Fibroblast of lung (primary cell): ENCODE results near the gene SPEG. TPM values are rescaled to one million over a fixed set of nuclear protein-coding genes. Genes with fewer than 3 reads are reported as not detected.

Source experiments
- DNase-seq, 2 donors: peaks; one replicate each; pipeline versions ENCODE4 v3.0.0 to v3.0.0-alpha.2; 2010; ENCODE audit warnings: low read depth in 2 of 2
- H2AFZ ChIP-seq: 2 replicates; pipeline ENCODE4 v1.5.1; 2012; ENCODE audit warnings: low read length, control low read depth, inconsistent platforms
- H3K27ac ChIP-seq: 2 replicates; pipeline ENCODE4 v1.5.1; 2011; ENCODE audit warnings: low read length, control low read depth; ENCODE audit not compliant: insufficient read depth
- H3K27me3 ChIP-seq: 2 replicates; pipeline ENCODE4 v1.5.1; 2011; ENCODE audit warnings: mild to moderate bottlenecking, low read length; ENCODE audit not compliant: control insufficient read depth, insufficient read depth
- H3K36me3 ChIP-seq: 2 replicates; pipeline ENCODE4 v1.5.1; 2011; ENCODE audit warnings: low read length; ENCODE audit not compliant: control insufficient read depth, insufficient read depth
- H3K4me1 ChIP-seq: 2 replicates; pipeline ENCODE4 v1.5.1; 2011; ENCODE audit warnings: low read length; ENCODE audit not compliant: control insufficient read depth, insufficient read depth; ENCODE audit errors: extremely low read depth
- H3K4me2 ChIP-seq: 2 replicates; pipeline ENCODE4 v1.5.1; 2011; ENCODE audit warnings: low read length, control low read depth; ENCODE audit not compliant: insufficient read depth; ENCODE audit errors: extremely low read depth
- H3K4me3 ChIP-seq, 4 experiments: fragments of 200-600 bp in 1 of 4; sonication (generic) in 1 of 4; replicated peaks in 1 of 4; 2 replicates each; pipeline ENCODE4 v1.5.1; 2011 to 2016; ENCODE audit warnings: low read length in 4 of 4, low read depth in 3 of 4, mild to moderate bottlenecking in 3 of 4, control low read depth in 2 of 4, inconsistent platforms in 1 of 4, mixed read lengths in 1 of 4; ENCODE audit not compliant: insufficient read depth in 1 of 4; ENCODE audit errors: control extremely low read depth in 1 of 4
- H3K79me2 ChIP-seq: 2 replicates; pipeline ENCODE4 v1.5.1; 2012; ENCODE audit warnings: mild to moderate bottlenecking, low read length, inconsistent platforms; ENCODE audit not compliant: control insufficient read depth, insufficient read depth
- H3K9ac ChIP-seq: 2 replicates; pipeline ENCODE4 v1.5.1; 2011; ENCODE audit warnings: mild to moderate bottlenecking, low read length, control low read depth; ENCODE audit not compliant: insufficient read depth
- H3K9me3 ChIP-seq: 2 replicates; pipeline ENCODE4 v1.5.1; 2012; ENCODE audit warnings: low read depth, low read length; ENCODE audit not compliant: control insufficient read depth, insufficient read depth
- H4K20me1 ChIP-seq: 2 replicates; pipeline ENCODE4 v1.5.1; 2011; ENCODE audit warnings: low read length; ENCODE audit not compliant: control insufficient read depth, insufficient read depth; ENCODE audit errors: extremely low read depth
- EZH2 ChIP-seq: IDR thresholded peaks from 2 replicates; pipeline ENCODE4 v1.5.1; 2012; ENCODE audit warnings: low read length, control low read depth, mild to moderate bottlenecking; ENCODE audit errors: missing control alignments
- polyA plus RNA-seq, 2 donors: library from polyadenylated mRNA; depleted of rRNA in 1 of 2; stranded (reverse) in 1 of 2; unstranded in 1 of 2; fragments of >200 nt; gene quantifications; 2 replicates each; pipeline ENCODE4 v1.2.1, GENCODE V29; 2011 to 2012; ENCODE audit warnings: missing spikeins in 1 of 2
- total RNA-seq: library from RNA; depleted of rRNA; stranded (reverse); fragments of >200 nt; gene quantifications from 2 replicates; pipeline ENCODE4 v1.2.1, GENCODE V29; 2014
- TF ChIP-seq, protein P1 (sequence below), 2 donors: IDR thresholded peaks in 1 of 2; conservative IDR thresholded peaks in 1 of 2; 1 replicate in 1 of 2; 2 replicates in 1 of 2; pipeline ENCODE4 v1.5.1; 2011 to 2012; ENCODE audit warnings: low read length in 2 of 2, control low read depth in 1 of 2, inconsistent platforms in 1 of 2, low read depth in 1 of 2, mild to moderate bottlenecking in 1 of 2

SPEG gene
- total and polyA plus RNA-seq, 2 donors (not counting 1 experiment from before 2014, with no cell fraction given), result 9.5 to 20.1 TPM

DNA sequence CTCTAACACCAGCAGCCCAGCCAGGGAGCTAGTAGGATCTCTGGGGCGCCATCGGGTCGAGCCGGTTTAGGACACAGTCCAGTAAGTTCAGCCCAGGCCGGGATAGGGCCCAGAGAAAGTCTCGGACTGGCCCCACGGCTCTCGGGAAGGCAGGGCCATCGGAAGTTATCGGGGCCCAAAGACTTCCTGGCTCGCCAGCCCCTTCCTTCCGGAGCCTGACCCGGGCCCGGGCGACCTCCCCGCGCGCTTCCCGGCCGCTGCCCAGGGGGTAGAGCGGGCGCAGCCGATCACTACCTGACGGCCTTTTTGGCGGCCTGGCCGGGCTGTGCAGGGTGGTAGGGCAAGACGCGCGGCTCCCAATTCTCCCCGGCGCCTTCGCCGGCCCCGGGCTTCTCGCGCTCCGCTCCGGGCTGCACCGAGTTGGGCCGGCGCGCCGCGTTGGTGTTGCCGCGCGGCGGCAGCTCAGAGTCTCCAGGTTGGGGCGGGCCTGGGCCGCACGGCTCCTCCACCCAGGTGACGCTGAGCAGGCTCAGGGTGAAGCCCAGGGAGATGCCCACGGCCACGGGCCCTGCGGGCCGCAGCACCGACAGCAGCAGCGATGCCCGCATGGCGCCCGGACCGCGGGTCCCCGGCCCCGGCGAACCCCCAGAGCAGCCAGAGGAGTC lies 108.4 kb downstream of the SPEG start:
- DNase-seq, result peak; percentile 29 to 31
- H2AFZ ChIP-seq, result peak overlapping the region; percentile 62
- peak overlapping the region; percentile 71 to 87 (median 83) for H3K4me3 ChIP-seq
- TF ChIP-seq EZH2, result no peak
- TF ChIP-seq, protein P1, sequence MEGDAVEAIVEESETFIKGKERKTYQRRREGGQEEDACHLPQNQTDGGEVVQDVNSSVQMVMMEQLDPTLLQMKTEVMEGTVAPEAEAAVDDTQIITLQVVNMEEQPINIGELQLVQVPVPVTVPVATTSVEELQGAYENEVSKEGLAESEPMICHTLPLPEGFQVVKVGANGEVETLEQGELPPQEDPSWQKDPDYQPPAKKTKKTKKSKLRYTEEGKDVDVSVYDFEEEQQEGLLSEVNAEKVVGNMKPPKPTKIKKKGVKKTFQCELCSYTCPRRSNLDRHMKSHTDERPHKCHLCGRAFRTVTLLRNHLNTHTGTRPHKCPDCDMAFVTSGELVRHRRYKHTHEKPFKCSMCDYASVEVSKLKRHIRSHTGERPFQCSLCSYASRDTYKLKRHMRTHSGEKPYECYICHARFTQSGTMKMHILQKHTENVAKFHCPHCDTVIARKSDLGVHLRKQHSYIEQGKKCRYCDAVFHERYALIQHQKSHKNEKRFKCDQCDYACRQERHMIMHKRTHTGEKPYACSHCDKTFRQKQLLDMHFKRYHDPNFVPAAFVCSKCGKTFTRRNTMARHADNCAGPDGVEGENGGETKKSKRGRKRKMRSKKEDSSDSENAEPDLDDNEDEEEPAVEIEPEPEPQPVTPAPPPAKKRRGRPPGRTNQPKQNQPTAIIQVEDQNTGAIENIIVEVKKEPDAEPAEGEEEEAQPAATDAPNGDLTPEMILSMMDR (conservative IDR thresholded peaks at IDR 0.05 in 1 of 2, IDR thresholded peaks at IDR 0.05 in 1 of 2; ENCODE audit: low read depth in 1 of 2, low read length in 2 of 2), result no peak
- H3K36me3 ChIP-seq, result peaks cover 17% of the 10 kb centered on the region
- no peaks in the 10 kb centered on the region for H3K9me3 ChIP-seq
- peaks cover 5% of the 10 kb centered on the region for H3K4me1 ChIP-seq
- H3K9ac ChIP-seq, result peak overlapping the region; percentile 80
- H3K4me2 ChIP-seq, result peak overlapping the region; percentile 92
- H3K79me2 ChIP-seq, result peaks cover 4% of the 10 kb centered on the region
- H3K27ac ChIP-seq, result peak overlapping the region; percentile 64
- H3K27me3 ChIP-seq, result no peaks in the 10 kb centered on the region
- H4K20me1 ChIP-seq, result no peaks in the 10 kb centered on the region

DNA sequence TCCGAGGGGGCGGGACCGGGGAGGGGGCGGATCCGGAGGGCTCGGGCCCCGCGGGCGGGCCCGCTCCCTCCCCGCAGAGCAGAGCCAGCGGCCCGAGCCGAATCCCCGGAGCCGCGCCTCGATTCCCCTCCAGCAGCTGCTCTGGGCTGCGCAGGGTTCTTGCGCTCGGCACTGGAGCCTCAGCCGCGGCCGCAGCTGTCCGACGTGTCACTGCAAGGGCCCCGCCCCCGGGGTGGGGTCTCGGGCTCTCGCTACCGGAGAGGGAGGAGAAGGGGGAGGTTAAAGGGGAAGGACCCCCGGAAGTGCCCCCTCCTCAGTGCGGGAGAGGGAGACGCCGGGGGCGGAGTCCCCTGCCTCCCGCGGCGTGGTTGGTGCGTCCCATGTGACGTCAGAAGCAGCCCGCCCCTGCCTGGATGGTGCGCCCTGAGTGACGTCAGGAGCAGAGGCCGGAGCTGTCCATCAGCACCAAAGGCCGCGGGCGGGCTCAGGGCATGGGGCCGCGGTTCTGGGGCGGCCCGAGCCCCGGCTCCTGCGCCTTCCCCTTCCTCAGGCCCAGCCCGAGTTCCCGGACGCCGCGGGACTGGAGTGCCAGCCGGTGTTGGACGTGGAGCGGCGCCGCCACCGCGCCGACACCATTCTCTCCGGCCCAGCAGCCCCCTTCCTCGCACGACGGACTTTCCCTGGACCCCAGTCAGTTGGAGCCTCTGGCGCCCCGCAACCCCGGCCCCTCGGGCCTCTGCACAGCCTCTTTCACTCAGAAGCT lies 109.1 kb downstream of the SPEG start, which contains the start of the genes CHPF and TMEM198:
Gene CHPF (minus strand): TSS at position 214 of the 763 bp plus-strand sequence. CDS start 271 bp downstream, outside the sequence.
Gene TMEM198 (plus strand): TSS at position 433 of the 763 bp plus-strand sequence. CDS start 700 bp downstream, outside the sequence.
- no peaks in the 10 kb centered on the region for H3K27me3 ChIP-seq
- no peaks in the 10 kb centered on the region for H4K20me1 ChIP-seq
- H2AFZ ChIP-seq, result peak within 1 kb of the TSS; percentile 62
- peak within 1 kb of the TSS; percentile 92 for H3K4me2 ChIP-seq
- peak within 1 kb of the TSS; percentile 80 for H3K9ac ChIP-seq
- peaks cover 5% of the 10 kb centered on the region for H3K4me1 ChIP-seq
- peak; percentile 98 for DNase-seq
- peaks cover 17% of the 10 kb centered on the region for H3K36me3 ChIP-seq
- peak within 1 kb of the TSS; percentile 64 for H3K27ac ChIP-seq
- H3K9me3 ChIP-seq, result no peaks in the 10 kb centered on the region
- H3K79me2 ChIP-seq, result peaks cover 4% of the 10 kb centered on the region
- peak within 1 kb of the TSS; percentile 71 to 87 (median 83) for H3K4me3 ChIP-seq
- TF ChIP-seq, protein P1 (conservative IDR thresholded peaks at IDR 0.05 in 1 of 2, IDR thresholded peaks at IDR 0.05 in 1 of 2; ENCODE audit: low read depth in 1 of 2, low read length in 2 of 2), result no peak
- TF ChIP-seq EZH2, result no peak

DNA sequence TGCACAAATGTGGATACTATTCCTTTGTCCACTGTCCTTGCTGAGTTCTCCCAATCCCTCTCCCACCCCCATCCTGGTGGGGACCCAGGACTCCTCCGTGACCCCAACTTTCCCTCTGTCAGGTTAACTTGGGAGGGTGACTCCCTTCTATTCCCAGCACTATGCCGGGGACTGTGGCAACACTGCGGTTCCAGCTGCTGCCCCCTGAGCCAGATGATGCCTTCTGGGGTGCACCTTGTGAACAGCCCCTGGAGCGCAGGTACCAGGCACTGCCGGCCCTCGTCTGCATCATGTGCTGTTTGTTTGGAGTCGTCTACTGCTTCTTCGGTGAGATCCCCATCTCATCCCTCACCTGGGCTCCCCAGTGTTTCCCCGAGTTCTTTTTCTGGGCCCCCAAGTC lies 109.9 kb downstream of the SPEG start:
- H4K20me1 ChIP-seq, result no peaks in the 10 kb centered on the region
- DNase-seq, result no peak
- H3K4me1 ChIP-seq, result peaks cover 5% of the 10 kb centered on the region
- no peak for TF ChIP-seq EZH2
- TF ChIP-seq, protein P1 (conservative IDR thresholded peaks at IDR 0.05 in 1 of 2, IDR thresholded peaks at IDR 0.05 in 1 of 2; ENCODE audit: low read depth in 1 of 2, low read length in 2 of 2), result no peak
- no peaks in the 10 kb centered on the region for H3K27me3 ChIP-seq
- peak overlapping the region; percentile 82 for H3K4me2 ChIP-seq
- H3K4me3 ChIP-seq, result peak overlapping the region in 2 of 4 experiments; percentile 54 to 87
- H3K9ac ChIP-seq, result no peak overlapping the region
- H3K9me3 ChIP-seq, result no peaks in the 10 kb centered on the region
- no peak overlapping the region for H2AFZ ChIP-seq
- H3K27ac ChIP-seq, result no peak overlapping the region
- peaks cover 4% of the 10 kb centered on the region for H3K79me2 ChIP-seq
- H3K36me3 ChIP-seq, result peaks cover 11% of the 10 kb centered on the region
